Memory B cell (primary cell): ENCODE measurements around the gene SGK2.
A peak's percentile ranks its signal among the peaks of the same experiment; 100 is the strongest.

Source experiments
- ATAC-seq: fragments of 150-1000 bp; cut with Tn5 transposase; 2 replicates; pipeline ENCODE4 v1.10.0; 2021; ENCODE audit warnings: low read depth, mild to moderate bottlenecking, moderate library complexity
- DNase-seq, 2 donors: peaks; one replicate each; pipeline ENCODE4 v3.0.0; 2022; ENCODE audit warnings: low spot score in 2 of 2
- H3K27ac Mint-ChIP-seq: one replicate; pipeline ENCODE4 v1.8.0; 2022; ENCODE audit warnings: mild to moderate bottlenecking, moderate library complexity, mixed read lengths
- H3K27me3 Mint-ChIP-seq: one replicate; pipeline ENCODE4 v1.8.0; 2022; ENCODE audit warnings: mixed read lengths
- H3K36me3 Mint-ChIP-seq: one replicate; pipeline ENCODE4 v1.8.0; 2022; ENCODE audit warnings: mild to moderate bottlenecking, mixed read lengths
- H3K4me1 Mint-ChIP-seq: one replicate; pipeline ENCODE4 v1.8.0; 2022; ENCODE audit warnings: mixed read lengths
- H3K4me3 Mint-ChIP-seq: one replicate; pipeline ENCODE4 v1.8.0; 2022; ENCODE audit warnings: mild to moderate bottlenecking, moderate library complexity, mixed read lengths
- H3K9me3 Mint-ChIP-seq: one replicate; pipeline ENCODE4 v1.8.0; 2022; ENCODE audit warnings: mixed read lengths

SGK2 gene

DNA sequence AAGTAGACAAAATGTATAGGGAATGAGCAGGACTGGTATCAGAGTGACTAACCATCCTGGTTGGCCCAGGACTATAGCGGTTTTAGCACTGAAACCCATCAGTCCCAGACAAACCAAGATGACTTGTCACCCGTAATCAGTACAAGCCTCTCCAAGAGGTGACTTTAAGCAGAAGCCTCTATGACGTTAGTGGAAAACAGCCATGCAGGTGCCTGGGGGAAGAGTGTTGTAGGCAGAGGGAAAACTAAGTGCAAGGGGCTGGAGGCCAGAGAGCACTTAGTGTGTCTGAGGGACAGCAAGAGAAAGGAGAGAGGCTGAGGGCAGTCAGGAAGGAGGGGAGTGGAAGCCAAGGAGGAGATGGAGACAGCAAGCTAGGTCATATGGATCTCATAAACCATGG, 2.1 kb downstream of the SGK2 start:
- peaks cover 6% of the 10 kb centered on the region for H3K4me1 Mint-ChIP-seq
- ATAC-seq (no peak), DNase-seq (no peak)
- peaks cover 1% of the 10 kb centered on the region for H3K36me3 Mint-ChIP-seq
- H3K27ac Mint-ChIP-seq, result no peak overlapping the region
- H3K27me3 Mint-ChIP-seq, result no peaks in the 10 kb centered on the region
- H3K4me3 Mint-ChIP-seq, result no peak overlapping the region
- H3K9me3 Mint-ChIP-seq, result no peaks in the 10 kb centered on the region

DNA sequence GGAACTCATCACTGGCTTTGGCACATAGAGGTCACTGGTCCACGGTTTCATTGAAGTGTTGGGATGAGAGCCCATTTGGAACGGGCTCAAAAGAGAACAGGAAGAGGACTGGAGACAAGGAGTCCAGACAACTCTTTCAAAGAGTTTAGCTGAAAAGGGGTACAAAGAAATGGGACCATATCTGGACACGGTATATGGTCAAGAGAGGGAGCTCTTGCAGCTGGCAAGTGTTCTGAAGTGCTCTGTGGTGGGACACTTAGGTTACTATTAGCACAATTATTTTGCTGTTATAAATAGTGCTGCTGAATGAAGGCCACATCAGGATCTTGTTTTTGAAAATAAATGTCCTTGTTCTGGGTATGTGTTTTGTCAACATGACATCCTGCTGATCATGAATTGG, 4.6 kb downstream of the SGK2 start:
- no peaks in the 10 kb centered on the region for H3K27me3 Mint-ChIP-seq
- no peaks in the 10 kb centered on the region for H3K9me3 Mint-ChIP-seq
- H3K4me3 Mint-ChIP-seq, result no peak overlapping the region
- no peak for ATAC-seq
- H3K36me3 Mint-ChIP-seq, result peaks cover 1% of the 10 kb centered on the region
- peaks cover 6% of the 10 kb centered on the region for H3K4me1 Mint-ChIP-seq
- no peak for DNase-seq
- peak overlapping the region; percentile 33 for H3K27ac Mint-ChIP-seq

DNA sequence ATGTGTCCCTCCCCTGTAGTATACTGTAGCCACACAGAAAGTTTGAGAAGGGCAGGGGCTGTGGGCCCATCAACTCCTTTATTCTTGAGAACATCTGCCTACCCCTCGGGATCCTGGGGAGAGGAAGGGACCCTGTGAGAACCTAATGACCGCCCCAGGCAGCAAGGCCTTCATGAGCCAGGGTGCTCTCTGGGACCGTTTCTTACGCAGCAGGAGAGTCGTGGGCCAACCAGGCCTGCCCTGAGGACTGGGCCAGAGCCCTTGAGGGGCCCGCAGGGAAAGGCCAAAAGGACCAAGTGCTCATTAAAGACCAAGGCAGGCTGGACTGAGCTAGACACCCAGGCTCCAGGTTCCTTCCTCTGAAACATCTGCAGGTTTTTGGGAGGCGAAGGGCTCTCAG, 5.2 kb downstream of the SGK2 start:
- DNase-seq (no peak), ATAC-seq (no peak)
- Mint-ChIP-seq H3K36me3 (peaks cover 1% of the 10 kb centered on the region), H3K4me1 (peaks cover 6% of the 10 kb centered on the region), H3K27ac (no peak overlapping the region), H3K9me3 (no peaks in the 10 kb centered on the region), H3K4me3 (no peak overlapping the region), H3K27me3 (no peaks in the 10 kb centered on the region)

DNA sequence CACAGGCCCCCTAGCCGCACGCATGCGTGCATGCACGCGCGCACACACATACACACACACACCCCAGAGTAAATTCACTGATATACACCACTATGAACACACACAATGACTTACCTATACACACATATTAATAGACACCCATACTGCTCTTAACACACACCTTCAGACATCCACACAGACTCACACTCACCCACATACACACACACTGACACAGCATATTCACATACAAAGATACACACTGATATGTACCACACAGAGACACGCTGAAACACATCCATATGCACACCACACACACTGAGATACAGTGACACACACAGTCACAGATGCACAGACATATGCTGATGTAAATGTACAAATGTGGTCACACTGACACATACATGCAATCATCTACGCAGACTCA, 5.6 kb downstream of the SGK2 start:
- Mint-ChIP-seq H3K27me3 (no peaks in the 10 kb centered on the region), H3K4me3 (no peak overlapping the region), H3K27ac (no peak overlapping the region), H3K36me3 (peaks cover 1% of the 10 kb centered on the region), H3K9me3 (no peaks in the 10 kb centered on the region), H3K4me1 (peaks cover 6% of the 10 kb centered on the region)
- DNase-seq (no peak), ATAC-seq (no peak)

DNA sequence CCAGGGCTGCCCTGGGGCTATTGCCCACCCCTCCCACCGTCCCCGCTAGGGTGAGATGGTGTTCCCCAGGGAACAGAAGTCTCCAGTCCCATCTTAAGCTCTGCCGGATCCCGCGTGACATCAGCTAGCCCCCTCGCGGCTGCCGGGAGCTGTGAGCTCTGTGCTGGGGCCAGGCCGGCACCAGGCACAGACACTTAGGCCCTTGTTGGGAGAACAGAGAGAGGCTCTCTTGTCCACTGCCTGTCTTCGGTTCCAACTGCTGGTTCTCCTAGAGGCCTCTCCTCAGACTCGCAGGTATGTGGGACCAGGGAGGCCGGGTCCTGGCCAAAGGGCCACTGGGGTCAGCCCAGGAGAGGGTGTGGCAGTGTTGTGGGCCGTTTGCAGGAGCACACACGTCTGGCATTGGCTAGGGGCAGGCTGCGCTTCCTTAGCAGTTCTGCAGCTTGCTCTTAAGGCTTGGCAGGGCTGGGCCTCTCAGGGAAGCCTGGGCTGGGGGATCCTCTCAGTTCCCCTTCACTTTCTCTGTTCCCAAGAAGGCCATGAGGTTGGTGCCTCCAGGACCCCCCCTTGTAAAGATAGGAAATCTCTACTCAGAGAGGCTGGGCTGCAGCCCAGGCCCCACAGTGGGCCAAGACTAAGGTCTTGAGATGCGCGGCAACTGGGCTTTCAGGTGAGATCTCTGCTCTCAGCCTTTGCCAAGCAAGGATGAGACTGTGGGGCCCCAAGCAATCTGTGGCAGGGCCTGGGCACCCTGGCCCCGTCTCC, 6.3 kb downstream of the SGK2 start:
- ATAC-seq (no peak), DNase-seq (no peak)
- Mint-ChIP-seq H3K36me3 (peaks cover 1% of the 10 kb centered on the region), H3K27ac (no peak overlapping the region), H3K4me1 (peaks cover 6% of the 10 kb centered on the region), H3K9me3 (no peaks in the 10 kb centered on the region), H3K27me3 (no peaks in the 10 kb centered on the region), H3K4me3 (no peak overlapping the region)

DNA sequence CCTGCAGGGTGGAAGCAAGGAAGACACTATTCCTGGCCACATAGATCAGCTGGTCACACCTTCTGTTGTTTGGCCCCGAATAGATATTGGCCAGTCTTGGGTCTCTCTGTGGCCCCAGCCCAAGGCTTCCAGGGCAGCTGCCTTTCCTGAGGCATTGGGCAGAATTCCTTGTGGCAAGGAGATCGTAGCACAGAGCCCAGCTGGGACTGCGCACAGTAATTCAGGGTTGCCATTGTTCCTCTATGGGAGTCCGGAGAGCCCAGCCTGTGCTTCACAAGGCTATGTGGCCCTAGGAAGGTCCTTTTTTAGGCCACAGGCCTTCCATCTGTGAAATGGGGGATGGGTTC, 6.9 kb downstream of the SGK2 start:
- Mint-ChIP-seq H3K27me3 (no peaks in the 10 kb centered on the region), H3K4me1 (peaks cover 6% of the 10 kb centered on the region), H3K27ac (no peak overlapping the region), H3K9me3 (no peaks in the 10 kb centered on the region), H3K4me3 (no peak overlapping the region), H3K36me3 (peaks cover 1% of the 10 kb centered on the region)
- ATAC-seq (no peak), DNase-seq (no peak)

DNA sequence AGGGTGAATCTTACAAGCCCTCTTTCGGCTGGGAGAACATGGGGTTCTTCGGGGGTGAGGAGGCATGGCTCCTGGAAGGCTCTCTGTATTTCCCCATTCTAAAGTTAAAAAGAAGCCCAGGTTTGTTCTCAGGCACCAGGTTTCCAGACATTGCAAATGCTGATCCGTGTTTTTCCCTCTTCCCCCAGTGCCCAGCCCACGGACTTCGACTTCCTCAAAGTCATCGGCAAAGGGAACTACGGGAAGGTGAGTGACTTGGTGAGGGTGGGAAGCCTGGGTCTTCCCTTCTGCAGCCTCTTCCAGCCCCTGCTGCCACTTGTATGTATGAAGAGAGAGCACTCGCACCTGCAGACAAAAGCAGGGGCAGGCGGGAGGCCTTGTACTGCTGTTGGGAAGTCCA, 8.7 kb downstream of the SGK2 start:
- Mint-ChIP-seq H3K9me3 (no peaks in the 10 kb centered on the region), H3K4me3 (no peak overlapping the region), H3K4me1 (peaks cover 6% of the 10 kb centered on the region), H3K27me3 (no peaks in the 10 kb centered on the region), H3K36me3 (peaks cover 1% of the 10 kb centered on the region), H3K27ac (no peak overlapping the region)
- DNase-seq (no peak), ATAC-seq (no peak)

DNA sequence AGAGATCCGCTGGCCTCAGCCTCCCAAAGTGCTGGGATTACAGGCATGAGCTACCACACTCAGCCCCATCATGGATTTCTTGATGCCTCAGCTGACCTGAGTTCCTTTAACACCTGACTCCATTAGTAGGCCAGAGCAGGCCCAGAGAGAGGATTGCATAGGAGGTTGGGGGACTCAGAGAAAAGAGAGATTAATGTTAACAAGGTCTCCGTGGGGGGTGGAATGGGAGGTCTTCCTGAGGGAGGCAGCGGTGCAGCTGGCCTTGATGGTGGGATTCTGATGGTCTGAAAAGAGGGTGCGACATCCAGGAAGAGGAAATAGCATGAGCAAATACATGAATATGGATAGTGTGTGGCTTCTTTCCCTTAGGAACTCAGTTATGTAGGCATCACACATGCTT, 9.9 kb downstream of the SGK2 start:
- Mint-ChIP-seq H3K4me3 (no peak overlapping the region), H3K36me3 (peaks cover 1% of the 10 kb centered on the region), H3K27ac (no peak overlapping the region), H3K4me1 (peaks cover 2% of the 10 kb centered on the region), H3K9me3 (no peaks in the 10 kb centered on the region), H3K27me3 (no peaks in the 10 kb centered on the region)
- ATAC-seq, result no peak
- no peak for DNase-seq

DNA sequence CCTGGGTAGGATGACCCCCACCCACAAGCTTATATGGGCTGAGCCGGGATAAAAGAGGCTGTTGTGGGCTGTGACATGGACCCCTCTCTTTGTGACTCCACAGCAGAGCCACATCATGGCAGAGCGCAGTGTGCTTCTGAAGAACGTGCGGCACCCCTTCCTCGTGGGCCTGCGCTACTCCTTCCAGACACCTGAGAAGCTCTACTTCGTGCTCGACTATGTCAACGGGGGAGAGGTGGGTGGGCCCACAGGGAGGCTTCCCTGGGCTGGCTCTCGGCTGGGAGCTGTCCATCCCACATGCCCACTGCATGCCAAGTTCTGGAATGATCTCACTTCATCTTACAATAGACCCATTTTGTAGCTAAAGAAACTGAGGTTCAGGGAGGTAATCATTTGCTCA, 10.5 kb downstream of the SGK2 start:
- no peak for DNase-seq
- no peak for ATAC-seq
- peaks cover 1% of the 10 kb centered on the region for H3K36me3 Mint-ChIP-seq
- peaks cover 2% of the 10 kb centered on the region for H3K4me1 Mint-ChIP-seq
- no peaks in the 10 kb centered on the region for H3K27me3 Mint-ChIP-seq
- no peak overlapping the region for H3K27ac Mint-ChIP-seq
- no peaks in the 10 kb centered on the region for H3K9me3 Mint-ChIP-seq
- no peak overlapping the region for H3K4me3 Mint-ChIP-seq

DNA sequence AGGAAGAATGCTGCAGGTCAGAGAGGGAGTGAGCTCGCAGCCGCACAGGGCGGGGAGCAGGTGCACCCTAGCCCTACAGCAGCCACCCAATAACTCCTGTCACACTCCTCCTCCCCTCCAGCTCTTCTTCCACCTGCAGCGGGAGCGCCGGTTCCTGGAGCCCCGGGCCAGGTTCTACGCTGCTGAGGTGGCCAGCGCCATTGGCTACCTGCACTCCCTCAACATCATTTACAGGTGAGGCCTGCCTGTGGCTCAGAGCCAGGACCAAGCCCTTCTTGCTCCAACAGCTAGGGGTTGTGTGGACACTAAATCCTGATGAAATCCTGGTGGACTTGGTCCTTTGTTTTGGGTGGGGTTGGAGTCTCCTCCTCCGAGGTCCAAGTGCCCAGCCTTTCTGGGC, 11.7 kb downstream of the SGK2 start:
- Mint-ChIP-seq H3K9me3 (no peaks in the 10 kb centered on the region), H3K4me1 (no peaks in the 10 kb centered on the region), H3K27me3 (no peaks in the 10 kb centered on the region), H3K27ac (no peak overlapping the region), H3K36me3 (no peaks in the 10 kb centered on the region), H3K4me3 (no peak overlapping the region)
- no peak for DNase-seq
- ATAC-seq, result no peak

DNA sequence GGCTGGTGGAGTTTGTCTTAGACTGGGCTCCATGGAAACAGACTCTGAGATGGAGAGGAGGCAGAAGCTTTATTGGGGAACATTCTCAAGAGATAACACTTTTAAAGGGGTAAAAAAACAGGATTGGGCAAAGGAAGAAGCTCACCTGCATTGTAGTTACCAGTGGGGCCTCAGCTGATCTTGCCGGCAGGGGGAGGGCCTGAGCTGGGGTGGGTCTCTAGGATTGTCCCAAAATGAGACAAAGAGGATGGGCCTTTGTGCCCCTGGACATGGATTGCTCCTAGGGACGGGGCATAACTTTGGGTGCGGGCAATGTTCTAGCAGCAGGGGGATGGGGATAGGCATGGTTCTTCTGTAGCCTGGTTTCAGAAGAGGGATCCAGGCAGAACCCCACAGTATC, 12.5 kb downstream of the SGK2 start:
- Mint-ChIP-seq H3K4me1 (no peaks in the 10 kb centered on the region), H3K36me3 (no peaks in the 10 kb centered on the region), H3K4me3 (no peak overlapping the region), H3K27ac (peak overlapping the region; percentile 1), H3K27me3 (no peaks in the 10 kb centered on the region), H3K9me3 (no peaks in the 10 kb centered on the region)
- no peak for DNase-seq
- no peak for ATAC-seq

DNA sequence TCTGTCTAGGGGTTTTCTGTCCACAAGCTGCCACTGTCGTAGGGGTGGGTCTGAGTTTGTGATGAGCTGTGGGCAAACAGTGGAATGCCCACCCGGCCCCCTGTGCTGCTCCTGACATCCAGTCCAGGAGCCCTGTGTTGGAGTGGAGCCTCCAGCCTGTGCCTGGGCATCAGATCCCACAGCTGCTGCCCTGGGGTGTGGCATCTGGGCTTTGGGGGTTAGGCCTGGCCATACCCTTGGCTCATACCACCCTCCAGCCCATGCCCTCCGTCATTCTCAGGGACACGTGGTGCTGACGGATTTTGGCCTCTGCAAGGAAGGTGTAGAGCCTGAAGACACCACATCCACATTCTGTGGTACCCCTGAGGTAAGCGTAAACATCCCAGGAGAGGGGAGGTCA, 12.9 kb downstream of the SGK2 start:
- Mint-ChIP-seq H3K4me3 (no peak overlapping the region), H3K36me3 (no peaks in the 10 kb centered on the region), H3K4me1 (no peaks in the 10 kb centered on the region), H3K27ac (no peak overlapping the region), H3K27me3 (no peaks in the 10 kb centered on the region), H3K9me3 (no peaks in the 10 kb centered on the region)
- ATAC-seq, result no peak
- DNase-seq, result no peak

DNA sequence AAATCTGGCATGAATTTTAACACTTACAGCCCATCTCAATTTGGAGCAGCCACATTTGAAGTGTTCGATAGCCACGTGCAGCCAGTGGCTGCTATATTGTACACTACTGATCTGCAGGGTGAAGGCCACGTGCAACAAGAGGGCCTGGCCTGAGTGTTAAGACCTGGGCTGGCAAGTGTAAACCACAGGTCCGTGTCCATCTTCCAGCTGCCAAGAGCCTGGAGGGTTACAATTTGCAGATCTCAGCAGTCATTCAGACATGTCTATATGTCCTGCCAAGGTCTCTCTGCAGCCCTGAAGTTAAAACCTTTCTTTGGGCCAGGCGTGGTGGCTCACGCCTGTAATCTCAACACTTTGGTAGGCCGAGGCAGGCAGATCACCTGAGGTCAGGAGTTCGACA, 14.1 kb downstream of the SGK2 start:
- no peak overlapping the region for H3K27ac Mint-ChIP-seq
- H3K27me3 Mint-ChIP-seq, result no peaks in the 10 kb centered on the region
- no peaks in the 10 kb centered on the region for H3K4me1 Mint-ChIP-seq
- no peak for DNase-seq
- no peaks in the 10 kb centered on the region for H3K36me3 Mint-ChIP-seq
- H3K4me3 Mint-ChIP-seq, result no peak overlapping the region
- no peak for ATAC-seq
- no peaks in the 10 kb centered on the region for H3K9me3 Mint-ChIP-seq

DNA sequence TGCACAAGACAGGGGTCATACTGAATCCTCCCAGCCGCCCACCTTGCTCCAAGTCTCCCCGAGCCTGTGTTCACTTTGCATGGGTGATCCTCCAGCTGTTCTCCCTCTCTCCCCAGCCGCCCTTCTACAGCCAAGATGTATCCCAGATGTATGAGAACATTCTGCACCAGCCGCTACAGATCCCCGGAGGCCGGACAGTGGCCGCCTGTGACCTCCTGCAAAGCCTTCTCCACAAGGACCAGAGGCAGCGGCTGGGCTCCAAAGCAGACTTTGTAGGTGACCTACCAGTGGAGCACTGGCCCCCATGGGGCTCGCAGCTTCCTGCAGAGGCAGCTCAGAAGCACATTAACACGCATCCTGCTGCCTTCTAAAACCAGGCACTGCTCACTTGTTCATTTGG, 17.3 kb downstream of the SGK2 start:
- H3K4me1 Mint-ChIP-seq, result no peaks in the 10 kb centered on the region
- H3K27ac Mint-ChIP-seq, result no peak overlapping the region
- H3K36me3 Mint-ChIP-seq, result no peaks in the 10 kb centered on the region
- no peak for DNase-seq
- no peak for ATAC-seq
- H3K9me3 Mint-ChIP-seq, result no peaks in the 10 kb centered on the region
- H3K4me3 Mint-ChIP-seq, result no peak overlapping the region
- no peaks in the 10 kb centered on the region for H3K27me3 Mint-ChIP-seq
